Activated CD4-positive, alpha-beta T cell treated with anti-CD3 and anti-CD28 coated beads, Interleukin-2, amount 50 U/mL, for 24 hours (primary cell): ENCODE results near the gene GFRA4.

Experiments used
- DNase-seq, 2 donors: peaks; one replicate each; pipeline ENCODE4 v3.0.0-alpha.2; 2020; ENCODE audit warnings: low read depth in 1 of 2, low spot score in 1 of 2

GFRA4 gene, protein sequence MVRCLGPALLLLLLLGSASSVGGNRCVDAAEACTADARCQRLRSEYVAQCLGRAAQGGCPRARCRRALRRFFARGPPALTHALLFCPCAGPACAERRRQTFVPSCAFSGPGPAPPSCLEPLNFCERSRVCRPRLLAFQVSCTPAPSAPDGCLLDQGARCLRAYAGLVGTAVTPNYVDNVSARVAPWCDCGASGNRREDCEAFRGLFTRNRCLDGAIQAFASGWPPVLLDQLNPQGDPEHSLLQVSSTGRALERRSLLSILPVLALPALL

DNA sequence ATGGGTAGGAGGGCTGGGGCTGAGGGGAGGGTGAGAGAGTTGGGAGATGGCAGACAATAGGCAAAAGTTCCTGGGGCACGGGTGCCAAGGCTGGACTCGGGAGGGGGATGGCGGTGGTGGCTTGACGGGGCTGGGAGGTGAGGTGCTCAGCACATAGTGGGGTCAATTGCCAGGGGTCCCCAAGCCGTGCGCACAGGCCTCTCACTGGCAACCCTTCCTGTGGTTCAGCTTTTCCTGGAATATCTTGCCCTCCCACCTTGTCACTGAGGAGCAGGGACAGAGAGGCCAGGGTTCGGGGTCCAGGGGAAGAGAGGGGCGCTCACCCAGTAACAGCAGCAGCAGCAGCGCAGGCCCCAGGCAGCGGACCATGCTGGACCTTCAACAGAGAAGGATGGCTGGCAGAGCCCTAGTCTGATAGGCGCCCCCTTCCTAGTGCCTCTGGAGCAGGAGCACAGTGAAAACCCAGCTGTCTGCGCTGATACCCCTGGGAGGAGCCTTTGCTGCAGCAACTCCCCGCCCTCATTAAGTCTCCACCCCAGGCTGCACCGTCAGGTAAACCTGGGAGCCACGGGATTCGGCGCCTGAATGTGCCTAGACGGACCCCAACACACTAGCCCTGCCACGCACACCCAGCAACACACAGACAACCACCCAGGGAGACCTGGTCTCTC is at the start of gene GFRA4:
Gene GFRA4, minus strand, starts transcription at position 369 of the 671 bp plus-strand sequence. Its CDS starts 0 bp downstream, at position 369.
- DNase-seq, result no peak

- no peak for DNase-seq
These were observed 49.2 kb upstream of the GFRA4 start, which contains the start of gene SIGLEC1 for GRCh38 chr20:3712279-3712873. Gene SIGLEC1, minus strand, starts transcription at chr20:3712600. Its CDS starts 5,472 bp downstream, at chr20:3707128.

- no peak for DNase-seq
These were observed 48.3 kb upstream of the GFRA4 start for GRCh38 chr20:3711484-3711941.

DNA sequence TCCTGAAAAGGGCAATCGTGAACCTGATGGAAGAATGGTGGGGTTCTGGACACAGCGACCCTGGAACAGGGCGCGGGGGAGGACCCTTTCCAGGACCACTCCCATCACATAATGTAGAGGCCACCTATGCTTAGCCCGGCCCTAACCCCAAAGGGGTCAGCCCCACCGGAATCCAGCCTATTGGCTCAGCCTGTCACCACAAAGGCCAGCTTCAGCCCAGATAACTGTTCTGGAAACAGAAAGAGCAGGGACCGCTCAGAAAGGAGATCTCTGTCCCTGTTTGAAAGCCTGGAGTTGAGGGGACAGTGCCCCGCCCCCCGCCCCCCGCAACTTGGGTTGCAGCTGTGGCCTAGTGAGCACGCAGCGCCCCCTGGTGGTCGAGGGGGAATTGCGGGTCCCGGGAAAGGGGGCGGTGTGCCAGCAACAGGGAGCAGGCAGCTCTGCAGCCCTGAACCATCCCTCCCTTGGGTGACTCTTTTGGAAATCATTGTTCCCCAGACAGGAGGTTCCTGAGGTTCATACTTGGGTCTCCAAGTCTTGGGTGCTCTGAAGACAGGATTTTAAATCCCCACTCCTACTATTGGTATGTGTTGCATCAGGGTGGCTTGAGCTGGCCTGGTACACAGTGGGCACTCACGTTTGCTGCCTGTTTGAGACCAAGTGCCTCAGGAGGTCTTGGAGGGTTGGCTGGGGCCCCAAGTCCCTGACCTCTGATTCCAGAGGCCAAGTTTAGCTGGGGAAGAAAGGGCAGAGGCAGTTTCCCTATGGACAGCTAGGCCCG is 47.7 kb upstream of the GFRA4 start:
- DNase-seq, result peak; percentile 54 to 58

DNA sequence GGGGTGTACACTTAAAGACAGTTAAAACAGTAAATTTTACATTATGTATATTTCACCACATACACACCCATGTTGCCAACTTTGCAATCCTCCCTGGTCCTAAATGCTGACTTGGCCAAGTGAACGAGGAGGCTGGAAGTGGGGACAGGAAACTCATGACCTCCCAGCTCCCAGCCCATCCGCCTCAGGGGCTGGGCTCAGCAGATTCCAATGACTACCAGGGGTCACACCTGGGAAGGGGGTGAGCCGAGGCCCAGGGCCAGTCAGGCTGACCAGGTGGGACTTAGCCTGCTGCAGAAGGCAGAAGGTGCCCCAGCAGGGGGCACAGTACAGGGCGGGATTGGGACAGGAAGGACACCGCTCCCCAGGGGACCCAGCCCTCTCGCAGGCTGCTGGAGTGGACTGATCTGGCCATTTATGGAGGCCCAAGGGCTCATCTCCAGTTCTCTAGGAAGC is 46.8 kb upstream of the GFRA4 start:
- no peak for DNase-seq

DNA sequence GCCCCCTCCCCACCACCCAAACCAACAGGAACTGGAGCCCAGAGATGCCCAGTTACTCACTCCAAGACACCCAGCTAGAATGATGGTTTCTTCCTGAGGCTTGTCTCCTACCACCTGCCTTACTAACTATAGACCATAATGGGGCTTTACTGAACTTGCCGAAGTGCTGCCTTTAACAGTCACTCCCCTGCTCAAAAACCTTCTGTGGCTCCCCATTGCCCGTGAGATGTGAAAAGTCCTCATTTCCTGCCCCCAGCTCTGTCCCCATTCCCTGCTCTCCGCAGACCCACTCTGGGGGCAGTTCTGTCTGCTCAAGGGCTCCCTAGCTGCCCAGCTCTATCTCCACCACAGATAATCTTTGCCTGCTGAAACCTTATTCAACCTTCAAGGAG is 44.3 kb upstream of the GFRA4 start:
- DNase-seq, result no peak

- no peak for DNase-seq
These were observed 43.7 kb upstream of the GFRA4 start for GRCh38 chr20:3706774-3707507.

- no peak for DNase-seq
These were observed 43.0 kb upstream of the GFRA4 start for GRCh38 chr20:3705970-3706739.

- no peak for DNase-seq
These were observed 42.3 kb upstream of the GFRA4 start for GRCh38 chr20:3705491-3705969.

DNA sequence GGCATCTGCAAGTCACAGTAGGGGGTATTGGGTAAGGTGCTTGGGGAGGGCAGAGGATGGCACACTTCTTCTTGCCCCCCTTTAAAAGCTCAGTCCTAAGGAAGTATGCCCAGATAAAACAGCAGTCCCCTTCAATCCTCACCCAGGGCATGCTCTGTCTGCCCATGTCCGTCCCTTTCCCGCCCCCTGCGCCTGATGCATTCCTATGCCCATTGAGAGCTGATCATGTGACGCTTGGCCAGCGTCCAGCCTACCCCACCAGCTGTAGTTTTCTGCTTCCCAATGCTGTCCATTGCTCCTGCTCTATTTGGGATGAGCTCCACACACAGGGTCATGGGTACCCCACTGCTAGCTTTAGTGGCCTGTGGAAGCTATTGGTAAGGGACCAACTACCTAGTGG is 40.9 kb upstream of the GFRA4 start:
- DNase-seq, result no peak

GRCh38 chr20:3702611-3703391 is 39.6 kb upstream of the GFRA4 start:
- DNase-seq, result no peak

GRCh38 chr20:3701061-3701998 is 38.1 kb upstream of the GFRA4 start:
- DNase-seq, result no peak

DNA sequence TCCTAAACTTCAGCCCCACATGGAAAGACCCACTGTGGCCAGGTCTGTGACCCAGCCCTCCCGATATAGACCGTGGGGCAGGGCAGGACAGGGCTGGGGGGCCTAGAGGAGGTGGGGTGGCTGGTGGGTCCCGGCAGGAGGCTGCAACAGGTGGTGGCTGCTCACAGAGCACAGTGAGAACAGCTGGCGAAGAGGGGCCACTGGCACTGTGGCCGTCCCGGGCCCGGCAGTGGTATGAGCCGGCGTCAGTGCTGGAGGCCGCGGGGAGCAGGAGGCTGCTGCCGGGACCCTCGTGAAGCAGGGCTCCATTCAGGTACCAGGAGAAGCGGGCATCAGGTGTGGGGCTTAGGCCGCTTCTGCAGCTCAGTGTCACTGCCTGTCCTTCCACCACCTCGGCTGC is 35.8 kb upstream of the GFRA4 start:
- DNase-seq, result no peak

- no peak for DNase-seq
These were observed 35.4 kb upstream of the GFRA4 start for GRCh38 chr20:3698591-3699001.

- DNase-seq, result no peak
These were observed 34.5 kb upstream of the GFRA4 start for GRCh38 chr20:3697588-3698305.

GRCh38 chr20:3696745-3697587 is 33.8 kb upstream of the GFRA4 start:
- DNase-seq, result no peak
